Fibroblast of villous mesenchyme (primary cell): ENCODE data around the gene RDX. TPM values are rescaled to one million over a fixed set of nuclear protein-coding genes. Genes with fewer than 3 reads are reported as not detected.

Experiments used
- DNase-seq: peaks from one replicate; pipeline ENCODE4 v3.0.0-alpha.2; 2010; ENCODE audit warnings: low read depth
- H3K4me3 ChIP-seq: 2 replicates; pipeline ENCODE4 v1.5.1; 2011; ENCODE audit warnings: low read depth, mild to moderate bottlenecking, low read length
- CTCF ChIP-seq: IDR thresholded peaks from 2 replicates; pipeline ENCODE4 v1.5.1; 2012; ENCODE audit warnings: low read depth, mild to moderate bottlenecking, low read length; ENCODE audit not compliant: insufficient read depth
- total RNA-seq: library from RNA; depleted of rRNA; stranded (reverse); fragments of >200 nt; gene quantifications from 2 replicates; pipeline ENCODE4 v1.2.3, GENCODE V29; 2012

RDX gene
- total RNA-seq, 1 donor = 84.2 TPM

DNA sequence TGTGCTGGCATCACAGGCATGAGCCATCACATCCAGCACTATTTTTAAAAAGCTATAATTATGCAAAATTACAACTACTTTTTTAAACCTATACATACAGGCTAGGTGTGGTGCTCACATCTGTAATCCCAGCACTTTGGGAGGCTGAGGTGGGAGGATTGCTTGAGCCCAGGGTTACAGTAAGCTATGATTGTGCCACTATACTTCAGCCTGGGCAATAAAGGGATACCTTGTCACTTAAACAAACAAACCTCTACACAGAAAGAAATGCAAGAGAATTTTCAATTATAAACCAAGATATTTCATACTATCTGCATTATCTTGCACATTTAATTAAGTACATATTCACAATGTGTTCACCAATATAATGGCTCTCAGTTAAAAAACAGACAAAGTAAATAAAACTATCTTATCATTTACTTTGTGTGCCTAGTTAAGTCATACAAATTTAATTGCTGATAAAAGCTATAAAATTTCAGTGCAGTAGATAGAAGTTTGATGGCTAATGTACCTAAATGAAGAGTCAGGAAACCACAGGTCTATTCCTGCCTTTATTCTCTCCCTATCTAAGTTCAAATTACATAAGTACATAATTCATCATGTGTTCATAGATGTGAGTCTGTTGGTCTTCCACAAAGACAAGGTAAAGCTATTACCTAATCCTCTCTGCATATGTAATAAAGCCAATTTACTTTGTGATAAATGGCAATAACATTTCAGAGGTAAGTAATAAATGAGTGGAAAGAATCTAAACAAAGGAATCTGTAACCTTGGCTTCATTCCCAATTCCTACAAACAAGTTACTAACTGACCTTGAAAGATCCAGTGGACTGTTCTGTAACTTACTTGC lies 9.0 kb upstream of the RDX start:
- DNase-seq = peak; percentile 14

DNA sequence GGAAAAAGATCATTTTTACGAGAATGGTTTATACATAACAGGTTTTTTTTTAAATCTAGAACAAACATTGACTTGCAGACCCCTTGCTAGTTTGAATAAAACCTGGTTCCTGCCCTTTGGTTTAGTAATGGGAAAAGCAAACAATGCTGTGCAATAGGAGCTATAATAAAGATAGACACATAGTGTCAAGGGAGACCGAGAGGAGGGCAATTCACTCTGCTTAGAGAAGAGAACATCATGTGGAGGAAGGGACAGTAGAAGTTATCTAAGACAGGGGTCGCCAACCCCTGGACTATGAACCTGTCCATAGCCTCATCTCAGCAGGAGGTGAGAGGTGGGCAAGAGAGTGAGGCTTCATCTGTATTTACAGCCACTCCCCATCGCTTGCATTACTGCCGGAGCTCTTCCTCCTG lies 7.0 kb upstream of the RDX start:
- no peak overlapping the region for H3K4me3 ChIP-seq
- no peak for DNase-seq
- TF ChIP-seq CTCF = no peak

More for the DNA sequence above, 9.0 kb upstream of the RDX start:
- H3K4me3 ChIP-seq = no peak overlapping the region
- no peak for TF ChIP-seq CTCF

DNA sequence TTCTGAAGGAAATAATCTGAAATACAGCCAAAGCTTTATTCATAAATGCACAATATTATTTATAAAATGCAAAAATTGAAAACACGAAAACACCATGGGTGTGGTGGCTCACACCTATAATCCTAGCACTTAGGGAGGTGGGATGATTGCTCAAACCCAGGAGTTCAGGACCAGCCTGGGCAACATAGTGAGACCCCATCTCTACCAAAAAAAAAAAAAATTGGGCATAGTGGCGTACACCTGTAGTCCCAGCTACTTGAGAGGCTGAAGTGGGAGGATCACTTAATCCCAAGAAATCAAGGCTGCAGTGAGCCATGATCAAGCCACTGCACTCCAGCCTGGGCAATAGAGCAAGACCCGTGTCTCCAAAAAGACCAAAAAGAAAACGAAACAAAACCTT lies 5.2 kb upstream of the RDX start:
- no peak for TF ChIP-seq CTCF
- no peak for DNase-seq
- no peak overlapping the region for H3K4me3 ChIP-seq

GRCh38 chr11:110301032-110301431 lies 4.6 kb upstream of the RDX start:
- H3K4me3 ChIP-seq = no peak overlapping the region
- DNase-seq = no peak
- TF ChIP-seq CTCF = no peak

DNA sequence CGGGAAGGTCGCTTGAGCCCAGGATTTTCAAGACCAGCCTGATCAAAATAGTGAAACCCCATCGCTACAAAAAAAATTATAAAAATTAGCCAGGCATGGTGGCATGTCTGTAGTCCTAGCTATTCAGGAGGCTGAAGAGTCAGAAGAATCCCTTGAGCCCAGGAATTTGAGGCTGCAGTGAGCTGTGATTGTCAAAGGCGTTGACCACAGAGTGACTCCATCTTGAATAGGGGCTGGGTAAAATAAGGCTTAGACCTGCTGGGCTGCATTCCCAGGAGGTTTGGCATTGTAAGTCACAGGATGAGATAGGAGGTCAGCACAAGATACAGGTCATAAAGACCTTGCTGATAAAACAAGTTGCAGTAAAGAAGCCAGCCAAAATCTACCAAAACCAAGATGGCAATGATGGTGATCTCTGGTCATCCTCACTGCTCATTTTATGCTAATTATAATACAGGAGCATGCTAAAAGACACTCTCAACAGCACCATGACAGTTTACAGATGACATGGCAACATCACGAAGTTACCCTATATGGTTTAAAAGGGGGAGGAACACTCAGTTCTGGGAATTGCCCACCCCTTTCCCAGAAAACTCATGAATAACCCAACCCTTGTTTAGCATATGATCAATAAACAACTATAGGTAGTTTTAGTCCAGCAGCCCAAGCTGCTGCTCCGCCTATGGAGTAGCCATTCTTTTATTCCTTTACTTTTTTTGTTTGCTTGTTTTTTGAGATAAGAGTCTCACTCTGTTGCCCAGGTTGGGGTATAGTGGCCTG lies 2.8 kb upstream of the RDX start:
- TF ChIP-seq CTCF = no peak
- no peak overlapping the region for H3K4me3 ChIP-seq
- no peak for DNase-seq

- peak; percentile 67 for DNase-seq
- H3K4me3 ChIP-seq = no peak overlapping the region
- TF ChIP-seq CTCF = no peak
Measured at GRCh38 chr11:110298301-110298765, 1.9 kb upstream of the RDX start.
